ENCODE measurements around the gene ADAM15.

ADAM15 gene

GRCh38 chr1:155070721-155071569 lies 19.8 kb downstream of the ADAM15 start (continued):
- TF ChIP-seq ZNF16 (tag by site-specific recombination; IDR thresholded peaks at IDR 0.05; ENCODE audit: low read depth) (no peak), ZFHX2 (tag by site-specific recombination; conservative IDR thresholded peaks at IDR 0.05) (peak; percentile 83), SETDB1 (IDR thresholded peaks at IDR 0.05; ENCODE audit: insufficient read length, low read length) (no peak), ZNF664 (tag by site-specific recombination; IDR thresholded peaks at IDR 0.05) (no peak), ZBTB26 (tag by site-specific recombination; optimal IDR thresholded peaks at IDR 0.05) (peak; percentile 94), ZNF169 (tag by site-specific recombination; IDR thresholded peaks at IDR 0.05) (no peak), ZSCAN16 (tag by site-specific recombination; IDR thresholded peaks at IDR 0.05) (no peak), ZNF148 (tag by site-specific recombination; IDR thresholded peaks at IDR 0.05; ENCODE audit: borderline replicate concordance) (no peak), ZNF658 (tag by site-specific recombination; IDR thresholded peaks at IDR 0.05) (no peak), SCRT1 (tag by site-specific recombination; IDR thresholded peaks at IDR 0.05; ENCODE audit: borderline replicate concordance) (no peak), ZEB2 (tag by site-specific recombination; IDR thresholded peaks at IDR 0.05) (peak; percentile 56), PRDM10 (tag by site-specific recombination; IDR thresholded peaks at IDR 0.05) (peak; percentile 90), ZNF580 (tag by site-specific recombination; IDR thresholded peaks at IDR 0.05) (no peak), KLF16 (tag by site-specific recombination; IDR thresholded peaks at IDR 0.05) (0 out of 2 replicates have a peak, but pooled peaks have one; percentile 24), MEIS1 (CRISPR knock-in tag; IDR thresholded peaks at IDR 0.05; ENCODE audit: borderline replicate concordance) (no peak), ZNF121 (tag by site-specific recombination; IDR thresholded peaks at IDR 0.05) (peak; percentile 81), ZNF518A (tag by site-specific recombination; conservative IDR thresholded peaks at IDR 0.05; ENCODE audit: low read depth) (no peak), KLF17 (tag by site-specific recombination; IDR thresholded peaks at IDR 0.05) (0 out of 2 replicates have a peak, but pooled peaks have one; percentile 14), ZBTB20 (tag by site-specific recombination; IDR thresholded peaks at IDR 0.05) (peak; percentile 27; the same call in 1 of the 2 replicates), ZNF645 (tag by site-specific recombination; IDR thresholded peaks at IDR 0.05) (no peak), GLIS2 (tag by site-specific recombination; IDR thresholded peaks at IDR 0.05) (peak; percentile 74), ZNF214 (tag by site-specific recombination; IDR thresholded peaks at IDR 0.05; ENCODE audit: borderline replicate concordance) (no peak), ZNF335 (tag by site-specific recombination; conservative IDR thresholded peaks at IDR 0.05) (peak; percentile 63)

Data from HEK293 (cell line).